Measurements from ENCODE around the gene PPP1R27.
A peak's percentile ranks its signal among the peaks of the same experiment; 100 is the strongest.

The PPP1R27 gene

DNA sequence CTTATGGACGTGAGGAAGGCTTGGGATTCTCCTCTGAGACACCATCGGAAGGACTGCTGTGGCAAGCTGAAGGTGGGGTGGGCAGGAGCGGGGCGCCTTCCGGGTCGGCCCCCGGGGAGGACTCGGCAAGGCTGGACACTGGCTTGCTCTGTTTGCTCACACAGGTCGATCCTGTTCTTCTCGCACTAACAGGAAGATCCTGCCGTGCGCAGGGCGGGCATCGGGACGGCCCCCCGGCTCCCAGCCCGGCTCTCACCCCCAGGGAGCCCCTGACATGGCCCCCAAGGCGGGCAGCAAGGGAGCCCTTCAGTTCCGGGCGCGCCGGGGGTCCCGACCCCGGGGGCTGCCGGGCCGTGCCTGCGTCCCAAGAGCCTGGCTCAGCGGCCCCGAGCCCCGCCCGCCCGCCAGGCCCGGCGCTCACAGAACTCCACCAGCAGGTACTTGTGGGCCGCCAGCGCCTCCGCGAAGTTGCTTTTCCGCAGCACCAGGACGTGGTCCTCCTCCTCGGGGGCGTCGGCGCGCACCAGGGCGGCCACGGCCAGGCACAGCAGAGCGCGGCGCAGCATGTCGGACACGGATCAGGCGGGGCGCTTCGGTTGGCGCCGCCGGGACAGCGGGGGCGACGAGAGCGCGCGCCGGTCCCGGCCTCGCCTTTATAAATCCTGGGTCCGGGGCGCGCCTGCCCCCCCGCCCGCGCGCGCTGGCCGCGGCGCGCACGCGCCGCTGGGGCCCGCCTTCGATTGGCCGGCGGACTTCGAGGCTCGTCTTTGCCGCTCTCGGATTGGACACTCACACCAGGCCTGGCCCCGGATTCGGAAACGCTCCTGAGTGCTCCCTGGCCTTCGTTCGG, 25.3 kb upstream of the PPP1R27 start, which contains the start of gene P4HB:
TSS of gene P4HB (minus strand) at position 630 of the 850 bp plus-strand sequence. CDS start at position 566, 64 bp downstream.
- no peak for DNase-seq (ENCODE audit: insufficient read length)
- TF ChIP-seq TAF1 (IDR thresholded peaks at IDR 0.05; ENCODE audit: borderline replicate concordance, low read depth, low read length) (peak; percentile 42; the same call in 1 of the 2 replicates), POLR2AphosphoS5 (IDR thresholded peaks at IDR 0.05; ENCODE audit: low read depth, low read length) (peak; percentile 91), POLR2A (IDR thresholded peaks at IDR 0.05; ENCODE audit: low read depth, low read length) (peak; percentile 97)
- no peak for FAIRE-seq

DNA sequence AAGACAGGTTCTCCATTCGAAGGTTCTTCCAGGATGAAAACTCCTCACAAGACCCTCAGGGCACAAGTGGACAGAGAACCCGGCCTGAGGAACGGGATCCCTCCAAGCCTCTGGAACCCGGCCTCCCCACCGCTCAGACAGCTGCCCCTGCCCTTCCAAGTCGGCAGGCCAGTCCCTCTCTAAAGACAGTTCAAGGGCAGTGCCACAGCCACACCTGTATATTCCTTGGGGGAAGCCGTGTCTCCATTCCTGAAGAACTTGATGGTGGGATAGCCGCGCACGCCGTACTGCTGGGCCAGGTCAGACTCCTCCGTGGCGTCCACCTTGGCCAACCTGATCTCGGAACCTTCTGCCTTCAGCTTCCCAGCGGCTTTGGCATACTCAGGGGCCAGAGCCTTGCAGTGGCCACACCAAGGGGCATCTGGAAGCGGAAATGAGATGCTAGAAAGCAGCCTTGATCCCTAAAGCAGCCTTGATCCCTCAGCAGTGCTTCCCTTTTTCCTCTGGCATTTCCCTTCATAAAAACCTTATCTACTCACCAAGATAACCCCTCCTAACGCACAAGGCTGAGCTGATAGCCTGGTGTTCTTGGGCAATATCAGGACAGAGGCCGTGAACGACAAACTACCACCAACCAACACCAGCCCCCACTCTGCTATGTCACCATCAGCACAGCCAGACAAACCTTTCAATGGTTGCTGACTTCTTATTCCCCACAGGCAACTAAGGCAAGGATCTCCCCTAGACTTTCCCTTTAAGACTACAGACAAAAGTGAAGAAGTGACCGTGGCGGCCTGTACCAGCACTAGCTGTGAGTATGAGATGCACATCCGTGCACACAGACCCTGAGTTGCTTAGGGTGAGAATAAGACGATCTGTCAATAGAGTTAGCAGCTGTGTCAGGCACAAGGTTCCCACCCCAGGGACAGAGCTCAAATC, 24.4 kb upstream of the PPP1R27 start:
- no peak for FAIRE-seq
- no peak for DNase-seq (ENCODE audit: insufficient read length)
- TF ChIP-seq TAF1 (IDR thresholded peaks at IDR 0.05; ENCODE audit: borderline replicate concordance, low read depth, low read length), result no peak

DNA sequence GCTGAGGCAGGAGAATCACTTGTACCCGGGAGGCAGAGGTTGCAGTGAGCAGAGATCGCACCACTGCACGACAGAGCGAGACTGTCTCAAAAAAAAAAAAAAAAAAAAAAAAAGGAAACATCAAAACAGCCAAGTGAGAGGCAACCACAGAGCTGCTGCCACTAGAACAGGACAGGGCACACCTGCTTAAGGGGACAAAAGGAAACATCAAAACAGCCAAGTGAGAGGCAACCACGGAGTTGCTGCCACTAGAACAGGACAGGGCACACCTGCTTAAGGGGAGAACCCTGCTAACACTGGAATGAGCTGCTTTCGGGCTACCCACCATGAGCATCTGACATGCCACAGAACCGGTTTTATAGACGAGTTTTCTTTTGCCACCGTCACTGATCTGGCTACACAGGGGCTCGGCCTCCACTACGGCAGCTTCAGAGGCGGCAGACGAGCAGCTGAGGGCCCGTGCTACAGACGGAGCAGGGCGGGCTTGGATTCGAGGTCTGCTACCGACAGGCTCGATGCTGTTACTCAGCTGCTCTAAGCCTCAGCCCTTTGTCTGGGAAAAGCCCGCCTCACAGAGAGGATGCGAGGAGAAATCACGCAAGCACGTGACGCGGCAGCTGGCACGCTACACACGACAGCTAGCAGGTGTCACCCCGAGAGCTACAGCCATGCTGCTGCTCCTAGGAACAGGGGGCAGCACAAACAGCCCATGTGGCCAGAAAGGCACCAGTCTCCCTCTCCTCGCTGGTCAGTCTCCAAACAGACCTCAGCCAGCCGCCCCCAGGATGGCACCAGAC, 23.5 kb upstream of the PPP1R27 start:
- FAIRE-seq (no peak), DNase-seq (ENCODE audit: insufficient read length) (no peak)
- TF ChIP-seq TAF1 (IDR thresholded peaks at IDR 0.05; ENCODE audit: borderline replicate concordance, low read depth, low read length) (no peak), POLR2A (IDR thresholded peaks at IDR 0.05; ENCODE audit: low read depth, low read length) (no peak), POLR2AphosphoS5 (IDR thresholded peaks at IDR 0.05; ENCODE audit: low read depth, low read length) (no peak)

DNA sequence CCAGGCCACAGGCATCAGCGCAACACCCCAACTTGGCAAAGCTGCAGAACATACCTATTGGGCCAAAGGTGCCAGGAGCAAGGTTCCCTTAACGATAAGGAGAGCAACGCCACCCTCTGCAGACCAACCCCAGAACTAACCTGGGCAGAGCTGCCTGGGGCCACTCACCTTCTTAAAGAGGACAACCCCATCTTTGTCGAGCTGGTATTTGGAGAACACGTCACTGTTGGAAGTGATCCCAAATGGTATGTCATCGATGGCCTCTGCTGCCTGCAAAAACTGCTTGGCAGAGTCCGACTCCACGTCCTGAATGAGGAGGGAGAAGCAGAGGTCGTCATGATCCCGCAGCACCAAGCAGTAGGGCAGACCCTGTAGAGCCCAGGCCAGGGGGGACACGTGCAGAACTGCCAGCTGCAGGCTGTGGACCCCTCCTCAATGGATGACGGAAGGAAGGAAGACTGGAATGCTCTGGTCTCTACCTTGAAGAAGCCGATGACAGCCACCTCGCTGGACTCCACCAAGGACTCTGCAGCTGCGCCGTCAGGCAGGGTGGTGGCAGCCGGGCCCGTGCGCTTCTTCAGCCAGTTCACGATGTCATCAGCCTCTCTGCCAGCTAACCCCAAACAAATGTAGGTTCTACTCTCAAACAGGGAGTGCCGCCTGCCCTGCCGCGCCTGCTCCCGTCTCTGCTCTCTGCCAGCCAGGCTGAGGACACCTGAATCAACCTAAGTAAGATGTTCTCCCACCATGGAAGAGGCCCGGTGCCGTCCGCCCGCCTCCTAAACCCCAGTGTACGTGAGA, 20.3 kb upstream of the PPP1R27 start:
- DNase-seq (ENCODE audit: insufficient read length) (no peak), FAIRE-seq (no peak)
- TF ChIP-seq POLR2AphosphoS5 (IDR thresholded peaks at IDR 0.05; ENCODE audit: low read depth, low read length) (no peak; the same call in 1 of the 2 replicates), TAF1 (IDR thresholded peaks at IDR 0.05; ENCODE audit: borderline replicate concordance, low read depth, low read length) (no peak), POLR2A (IDR thresholded peaks at IDR 0.05; ENCODE audit: low read depth, low read length) (no peak)

GRCh38 chr17:81852237-81852636, 17.4 kb upstream of the PPP1R27 start:
- DNase-seq (ENCODE audit: insufficient read length) (no peak), FAIRE-seq (no peak)
- TF ChIP-seq TAF1 (IDR thresholded peaks at IDR 0.05; ENCODE audit: borderline replicate concordance, low read depth, low read length) (no peak), POLR2AphosphoS5 (IDR thresholded peaks at IDR 0.05; ENCODE audit: low read depth, low read length) (no peak), POLR2A (IDR thresholded peaks at IDR 0.05; ENCODE audit: low read depth, low read length) (no peak; the same call in 1 of the 2 replicates)

GRCh38 chr17:81851423-81851822, 16.6 kb upstream of the PPP1R27 start:
- no peak for TF ChIP-seq POLR2AphosphoS5 (IDR thresholded peaks at IDR 0.05; ENCODE audit: low read depth, low read length)
- FAIRE-seq, result no peak
- no peak for DNase-seq (ENCODE audit: insufficient read length)

- no peak for FAIRE-seq
- DNase-seq (ENCODE audit: insufficient read length), result no peak
- TF ChIP-seq POLR2A (IDR thresholded peaks at IDR 0.05; ENCODE audit: low read depth, low read length), result no peak
- TF ChIP-seq POLR2AphosphoS5 (IDR thresholded peaks at IDR 0.05; ENCODE audit: low read depth, low read length), result no peak
- TF ChIP-seq TAF1 (IDR thresholded peaks at IDR 0.05; ENCODE audit: borderline replicate concordance, low read depth, low read length), result no peak
Observed at GRCh38 chr17:81849457-81849856, 14.6 kb upstream of the PPP1R27 start.

DNA sequence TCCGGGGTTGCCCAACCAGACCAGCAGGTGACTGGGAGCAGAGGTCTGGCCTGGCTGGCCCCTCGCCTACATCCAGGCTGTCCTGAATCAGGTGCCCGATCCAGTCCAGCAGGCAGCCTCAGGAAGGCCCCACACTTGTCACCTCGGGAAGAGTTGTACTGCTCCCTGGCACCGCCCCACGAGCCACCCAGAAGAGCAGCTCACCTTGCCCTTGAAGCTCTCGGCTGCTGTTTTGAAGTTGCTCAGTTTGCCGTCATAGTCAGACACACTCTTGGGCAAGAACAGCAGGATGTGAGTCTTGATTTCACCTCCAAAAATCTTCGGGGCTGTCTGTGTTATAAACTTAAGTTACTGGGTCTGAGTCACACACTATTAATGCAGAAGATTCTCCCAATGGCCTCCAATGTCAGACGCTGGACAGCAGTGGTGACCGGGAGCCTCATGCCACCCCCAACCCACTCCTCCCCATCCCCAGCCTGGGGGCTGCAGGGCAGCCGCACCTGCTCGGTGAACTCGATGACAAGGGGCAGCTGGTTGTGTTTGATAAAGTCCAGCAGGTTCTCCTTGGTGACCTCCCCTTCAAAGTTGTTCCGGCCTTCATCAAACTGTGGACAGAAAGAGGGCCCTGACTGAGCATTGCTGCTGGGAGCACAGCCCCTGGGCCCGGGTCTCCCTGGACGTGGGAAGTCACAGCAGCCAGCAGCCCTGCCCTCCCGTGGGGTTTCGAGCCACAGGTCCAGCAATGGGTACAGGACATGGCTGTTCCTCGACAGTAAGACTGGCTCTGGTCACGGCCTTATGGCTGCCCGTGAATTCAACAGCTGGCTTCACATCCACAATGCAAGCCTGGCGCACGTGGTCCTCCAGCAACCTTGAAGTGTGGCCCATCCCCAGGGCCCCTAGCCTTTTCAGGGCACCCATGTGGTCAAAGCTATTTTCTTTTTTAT, 12.2 kb upstream of the PPP1R27 start:
- FAIRE-seq (no peak), DNase-seq (ENCODE audit: insufficient read length) (no peak)
- TF ChIP-seq TAF1 (IDR thresholded peaks at IDR 0.05; ENCODE audit: borderline replicate concordance, low read depth, low read length), result no peak
- TF ChIP-seq POLR2AphosphoS5 (IDR thresholded peaks at IDR 0.05; ENCODE audit: low read depth, low read length), result peak; percentile 43
- peak; percentile 25; the same call in 1 of the 2 replicates for TF ChIP-seq POLR2A (IDR thresholded peaks at IDR 0.05; ENCODE audit: low read depth, low read length)

- TF ChIP-seq POLR2A (IDR thresholded peaks at IDR 0.05; ENCODE audit: low read depth, low read length), result 0 out of 2 replicates have a peak, but pooled peaks have one; percentile 10
- TF ChIP-seq TAF1 (IDR thresholded peaks at IDR 0.05; ENCODE audit: borderline replicate concordance, low read depth, low read length), result no peak
- DNase-seq (ENCODE audit: insufficient read length) (no peak), FAIRE-seq (no peak)
Observed at GRCh38 chr17:81845881-81846742, 11.3 kb upstream of the PPP1R27 start.

Data from GM12892 (cell line).